ENCODE data around the gene LPP.

GRCh38 chr3:188662214-188662613 is 508.3 kb downstream of the LPP start:
- TF ChIP-seq, protein P1, sequence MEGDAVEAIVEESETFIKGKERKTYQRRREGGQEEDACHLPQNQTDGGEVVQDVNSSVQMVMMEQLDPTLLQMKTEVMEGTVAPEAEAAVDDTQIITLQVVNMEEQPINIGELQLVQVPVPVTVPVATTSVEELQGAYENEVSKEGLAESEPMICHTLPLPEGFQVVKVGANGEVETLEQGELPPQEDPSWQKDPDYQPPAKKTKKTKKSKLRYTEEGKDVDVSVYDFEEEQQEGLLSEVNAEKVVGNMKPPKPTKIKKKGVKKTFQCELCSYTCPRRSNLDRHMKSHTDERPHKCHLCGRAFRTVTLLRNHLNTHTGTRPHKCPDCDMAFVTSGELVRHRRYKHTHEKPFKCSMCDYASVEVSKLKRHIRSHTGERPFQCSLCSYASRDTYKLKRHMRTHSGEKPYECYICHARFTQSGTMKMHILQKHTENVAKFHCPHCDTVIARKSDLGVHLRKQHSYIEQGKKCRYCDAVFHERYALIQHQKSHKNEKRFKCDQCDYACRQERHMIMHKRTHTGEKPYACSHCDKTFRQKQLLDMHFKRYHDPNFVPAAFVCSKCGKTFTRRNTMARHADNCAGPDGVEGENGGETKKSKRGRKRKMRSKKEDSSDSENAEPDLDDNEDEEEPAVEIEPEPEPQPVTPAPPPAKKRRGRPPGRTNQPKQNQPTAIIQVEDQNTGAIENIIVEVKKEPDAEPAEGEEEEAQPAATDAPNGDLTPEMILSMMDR (conservative IDR thresholded peaks at IDR 0.05; ENCODE audit: low read depth, low read length): no peak
- no peak for TF ChIP-seq EZH2 (IDR thresholded peaks at IDR 0.05; ENCODE audit: low read length, unreplicated experiment)

All from PC-3 (cell line).